SHP77 (cell line): Measurements from ENCODE around the gene FOXJ1.
"Not testable (repeated sequence)": the region's sequence is repeated elsewhere in the genome, so short reads cannot be mapped to it uniquely, and the experiment has no call there.

Source experiments
- DNase-seq, 2 experiments: peaks; one replicate each; lab custom pipeline; 2025; lab: John Stamatoyannopoulos, UW

FOXJ1 gene, protein sequence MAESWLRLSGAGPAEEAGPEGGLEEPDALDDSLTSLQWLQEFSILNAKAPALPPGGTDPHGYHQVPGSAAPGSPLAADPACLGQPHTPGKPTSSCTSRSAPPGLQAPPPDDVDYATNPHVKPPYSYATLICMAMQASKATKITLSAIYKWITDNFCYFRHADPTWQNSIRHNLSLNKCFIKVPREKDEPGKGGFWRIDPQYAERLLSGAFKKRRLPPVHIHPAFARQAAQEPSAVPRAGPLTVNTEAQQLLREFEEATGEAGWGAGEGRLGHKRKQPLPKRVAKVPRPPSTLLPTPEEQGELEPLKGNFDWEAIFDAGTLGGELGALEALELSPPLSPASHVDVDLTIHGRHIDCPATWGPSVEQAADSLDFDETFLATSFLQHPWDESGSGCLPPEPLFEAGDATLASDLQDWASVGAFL

DNA sequence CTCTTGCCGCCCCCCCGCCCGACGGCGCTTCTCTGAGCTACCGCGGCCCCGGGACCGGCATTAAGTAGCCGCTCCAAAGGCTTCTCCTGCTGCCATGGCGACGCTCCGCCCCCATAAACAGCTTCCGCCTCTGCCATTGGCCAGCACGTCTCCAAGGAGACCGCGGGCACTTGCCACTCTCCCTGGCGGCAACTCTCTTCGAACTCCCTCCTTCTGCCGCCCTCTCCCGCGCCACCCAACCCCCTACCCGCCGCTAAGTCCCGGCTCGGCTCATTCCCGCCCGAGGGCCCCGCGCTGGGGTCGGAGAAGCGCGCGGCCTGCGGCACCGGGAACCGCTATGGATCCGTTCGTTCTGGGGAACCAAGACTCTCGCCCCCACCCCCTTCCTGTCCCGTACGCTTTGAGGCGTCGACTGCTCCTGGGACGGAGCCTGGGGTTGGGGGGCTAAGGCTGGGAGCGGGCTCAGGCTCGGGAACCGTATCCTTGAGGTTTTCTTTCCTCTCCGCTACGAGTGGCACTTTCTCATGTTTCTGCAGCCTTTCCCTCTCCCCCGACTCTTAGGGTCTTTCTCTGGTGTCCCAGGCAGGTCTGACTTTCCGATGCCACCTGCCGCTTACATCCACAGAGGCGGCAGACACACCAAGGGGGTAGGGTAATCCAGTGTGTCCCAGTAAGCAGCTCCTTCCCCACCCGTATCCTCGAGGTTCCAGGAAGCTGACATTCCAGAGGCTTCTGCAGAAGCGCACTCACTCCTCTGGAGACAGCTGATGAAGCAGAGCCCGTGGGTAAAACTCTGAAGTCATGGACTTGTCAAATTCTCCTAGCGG, at the start of gene FOXJ1:
Gene FOXJ1, minus strand, starts transcription at position 34 of the 827 bp plus-strand sequence. CDS start 850 bp downstream, outside the sequence.
- peak; percentile 93 to 95 for DNase-seq

DNA sequence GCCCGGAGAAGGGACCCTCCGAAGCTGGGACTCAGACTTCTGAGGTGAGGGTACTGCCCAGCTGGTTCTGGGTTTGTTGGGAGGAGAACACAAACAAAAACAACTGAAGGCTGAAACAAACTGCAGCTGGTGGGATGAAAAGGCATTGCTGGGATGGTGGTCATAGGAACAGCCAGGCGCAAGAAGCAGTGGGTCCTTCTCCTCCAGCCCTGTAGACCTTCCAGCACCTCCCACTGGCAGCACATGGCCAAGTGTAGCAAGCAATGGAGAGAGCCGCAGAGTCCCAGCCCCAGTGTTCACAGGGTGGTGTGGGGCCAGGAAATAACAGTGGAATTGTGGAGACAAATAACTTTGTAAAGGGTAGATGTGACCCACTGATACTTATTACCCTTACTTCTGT, 48.7 kb upstream of the FOXJ1 start:
- DNase-seq = no peak

DNA sequence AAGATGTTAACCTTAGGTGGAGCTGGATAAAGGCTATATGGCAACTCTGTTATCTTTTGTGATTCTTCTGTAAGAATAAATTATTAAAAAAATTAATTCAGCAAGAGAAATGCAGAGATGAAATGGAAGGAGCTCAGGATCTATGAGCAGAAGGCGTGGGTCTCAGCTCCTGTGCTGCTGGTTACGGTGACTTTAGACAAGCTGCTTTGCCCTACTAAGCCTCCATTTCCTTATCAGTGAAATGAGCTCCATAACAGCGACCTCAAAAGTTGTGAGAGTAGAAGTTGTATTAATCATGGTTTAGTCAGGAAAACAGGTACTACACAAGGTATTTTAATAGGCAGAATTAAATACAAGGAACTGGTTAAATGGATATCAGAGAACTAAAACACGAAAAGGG, 48.2 kb upstream of the FOXJ1 start:
- no peak for DNase-seq

DNA sequence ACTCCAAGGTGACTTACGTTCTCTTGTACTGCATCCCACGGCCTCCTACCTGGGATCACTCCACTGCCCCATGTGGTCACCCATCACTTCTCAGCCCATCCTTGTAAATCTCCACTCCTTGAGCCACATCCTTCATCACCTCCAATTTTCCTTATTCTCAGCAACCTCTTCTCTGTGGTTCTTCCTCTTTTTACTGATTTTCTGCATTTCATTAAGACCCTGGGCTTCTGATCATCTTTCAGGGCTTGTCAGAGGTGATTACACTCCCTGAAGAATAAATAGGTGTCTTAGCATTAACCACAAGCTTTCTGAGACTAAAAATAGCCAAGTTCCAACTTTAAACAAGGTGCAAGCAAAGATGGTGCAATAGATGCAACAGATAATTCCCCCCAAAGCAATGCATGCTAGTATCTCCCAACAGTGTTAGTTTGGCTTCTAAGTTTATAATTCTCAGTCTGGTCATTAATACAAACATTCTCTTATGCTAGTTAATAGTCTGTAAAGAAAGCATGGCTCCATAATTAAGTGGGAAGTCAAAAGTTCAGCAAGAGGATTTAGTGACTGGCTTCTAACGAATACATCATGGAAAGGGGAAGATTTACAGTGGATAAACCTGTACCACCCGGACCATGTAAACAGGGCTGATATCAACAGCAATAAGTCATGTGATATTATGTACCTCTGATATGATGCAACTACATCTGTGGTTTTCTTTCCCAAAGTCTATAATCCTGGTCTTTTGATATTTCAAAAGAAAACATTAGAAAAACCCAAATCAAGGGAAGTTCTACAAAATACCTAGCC, 47.4 kb upstream of the FOXJ1 start:
- DNase-seq = no peak

DNA sequence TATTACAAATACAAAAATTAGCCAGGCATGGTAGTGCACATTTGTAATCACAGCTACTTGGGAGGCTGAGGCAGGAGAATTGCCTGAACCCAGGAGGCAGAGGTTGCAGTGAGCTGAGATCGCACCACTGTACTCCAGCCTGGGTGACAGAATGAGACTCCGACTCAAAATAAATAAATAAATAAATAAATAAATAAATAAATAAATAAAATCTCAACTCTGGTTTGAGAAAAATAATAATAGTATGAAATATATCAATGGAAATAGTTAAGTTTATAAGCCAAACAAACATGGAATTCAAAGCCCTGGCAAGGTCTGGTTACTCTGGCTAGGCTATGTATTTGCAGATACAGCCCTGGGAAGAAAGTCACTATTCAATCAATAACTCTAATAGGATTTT, 45.7 kb upstream of the FOXJ1 start:
- not testable (repeated sequence) for DNase-seq

DNA sequence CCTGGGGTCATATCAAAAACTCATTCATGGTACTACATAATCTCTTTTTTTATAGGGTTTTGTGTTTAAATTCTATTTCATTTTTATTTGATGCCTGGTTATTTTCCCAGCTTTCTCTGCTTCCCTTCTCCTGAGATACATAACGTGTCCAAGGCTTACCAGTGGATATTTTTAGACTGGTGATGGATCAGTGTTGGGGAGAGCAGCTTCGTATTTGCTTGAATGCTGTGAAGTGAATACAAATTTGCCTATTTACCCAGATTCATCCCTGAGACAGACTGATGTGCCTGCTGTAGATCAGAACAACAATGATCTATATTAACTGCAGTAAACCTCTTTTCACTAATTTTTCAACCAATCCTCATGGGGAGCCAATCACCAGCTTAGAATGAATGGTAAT, 43.2 kb upstream of the FOXJ1 start:
- no peak for DNase-seq

DNA sequence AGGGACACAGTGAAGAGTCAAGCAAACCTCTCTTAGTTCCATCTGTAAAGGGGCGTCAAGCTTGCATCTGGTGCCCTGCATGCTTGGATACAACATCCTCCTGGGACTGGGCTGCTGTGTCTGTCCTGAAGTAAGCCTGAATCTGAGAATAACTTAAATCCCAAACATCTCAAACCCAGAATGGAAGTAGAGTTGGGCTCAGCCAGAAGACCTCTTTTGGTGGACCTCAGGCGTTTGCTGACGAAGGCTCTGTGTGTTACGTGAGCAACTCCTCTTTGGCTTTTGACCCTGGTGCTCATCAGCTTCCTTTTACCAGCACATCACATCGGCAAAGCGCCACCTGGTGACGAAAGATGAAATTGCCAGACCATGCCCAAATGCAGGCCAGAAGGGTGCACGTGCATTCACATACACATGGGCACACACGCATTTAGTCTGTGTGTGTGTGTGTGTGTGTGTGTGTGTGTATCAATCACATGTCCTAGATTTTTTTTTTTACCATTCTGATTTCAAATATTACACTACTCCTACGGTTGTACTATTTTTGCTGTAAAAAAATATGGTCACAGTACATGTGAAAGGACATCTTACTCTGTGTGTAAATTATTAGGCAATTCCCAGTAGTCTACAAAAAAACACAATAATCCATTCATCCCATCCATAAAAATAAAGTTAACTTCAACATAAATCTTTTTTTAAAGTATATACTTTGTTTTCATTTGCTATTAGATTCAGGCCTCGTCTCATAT, 41.1 kb upstream of the FOXJ1 start:
- DNase-seq = peak; percentile 87 to 90

DNA sequence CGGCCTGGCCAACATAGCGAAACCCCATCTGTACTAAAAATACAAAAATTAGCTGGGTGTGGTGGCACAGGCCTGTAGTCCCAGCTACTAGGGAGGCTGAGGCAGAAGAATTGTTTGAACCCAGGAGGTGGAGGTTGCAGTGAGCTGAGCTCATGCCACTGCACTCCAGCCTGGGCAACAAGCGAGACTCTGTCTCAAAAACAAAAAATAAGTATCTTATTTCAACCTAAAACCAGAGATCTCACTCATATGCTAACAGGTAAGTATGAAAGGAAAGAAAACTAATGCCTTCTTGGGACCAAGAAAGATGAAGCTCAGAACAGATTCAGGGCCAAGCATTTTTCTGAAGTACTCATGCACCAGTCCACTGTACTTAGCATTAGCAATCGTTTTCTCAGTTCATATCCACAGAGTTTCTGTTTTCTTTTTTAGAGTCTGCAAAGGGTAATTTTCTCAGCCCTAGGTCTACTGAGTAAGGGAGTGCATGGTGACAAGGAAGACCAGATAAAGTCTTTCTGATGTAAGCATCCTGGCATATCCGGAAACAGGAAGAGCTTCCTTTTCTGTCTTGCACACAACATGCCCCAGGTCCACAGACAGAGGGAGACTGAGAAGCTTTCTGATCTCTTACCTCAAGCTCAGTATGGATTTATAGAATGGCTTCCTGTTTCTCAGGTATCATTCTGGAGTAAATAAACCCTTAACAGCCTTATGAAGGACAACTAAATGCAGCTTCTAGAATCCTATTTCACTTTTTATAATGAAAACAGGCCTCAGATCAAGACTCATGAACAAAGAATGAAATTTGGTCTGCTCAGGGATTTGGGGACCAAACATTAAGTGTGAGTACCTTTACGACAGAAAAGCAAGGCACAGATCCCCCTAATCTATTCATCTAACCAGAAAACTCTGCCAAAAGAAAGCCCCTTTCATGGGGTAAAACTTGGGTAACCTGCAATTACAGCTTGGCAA, 38.7 kb upstream of the FOXJ1 start:
- DNase-seq = no peak

DNA sequence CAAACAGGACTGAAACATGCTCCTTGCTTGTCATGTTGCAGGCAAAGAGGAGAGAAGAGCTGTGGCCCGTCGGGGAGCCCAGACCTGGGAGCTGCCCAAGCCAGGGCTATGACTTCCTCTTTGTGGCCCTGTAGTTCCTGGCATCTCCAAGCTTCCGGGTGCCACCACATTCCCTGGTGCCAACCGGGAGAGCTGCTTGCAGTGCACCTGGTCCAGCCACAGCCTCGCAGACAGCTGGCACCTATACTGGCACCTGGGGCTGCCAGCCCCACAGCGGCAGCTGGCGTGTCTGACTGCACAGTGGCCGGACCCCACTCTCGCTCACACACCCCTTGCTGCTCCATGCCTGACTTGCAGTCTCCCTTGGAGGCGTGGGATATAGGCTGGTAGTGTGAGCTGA, 37.1 kb upstream of the FOXJ1 start:
- DNase-seq = no peak

DNA sequence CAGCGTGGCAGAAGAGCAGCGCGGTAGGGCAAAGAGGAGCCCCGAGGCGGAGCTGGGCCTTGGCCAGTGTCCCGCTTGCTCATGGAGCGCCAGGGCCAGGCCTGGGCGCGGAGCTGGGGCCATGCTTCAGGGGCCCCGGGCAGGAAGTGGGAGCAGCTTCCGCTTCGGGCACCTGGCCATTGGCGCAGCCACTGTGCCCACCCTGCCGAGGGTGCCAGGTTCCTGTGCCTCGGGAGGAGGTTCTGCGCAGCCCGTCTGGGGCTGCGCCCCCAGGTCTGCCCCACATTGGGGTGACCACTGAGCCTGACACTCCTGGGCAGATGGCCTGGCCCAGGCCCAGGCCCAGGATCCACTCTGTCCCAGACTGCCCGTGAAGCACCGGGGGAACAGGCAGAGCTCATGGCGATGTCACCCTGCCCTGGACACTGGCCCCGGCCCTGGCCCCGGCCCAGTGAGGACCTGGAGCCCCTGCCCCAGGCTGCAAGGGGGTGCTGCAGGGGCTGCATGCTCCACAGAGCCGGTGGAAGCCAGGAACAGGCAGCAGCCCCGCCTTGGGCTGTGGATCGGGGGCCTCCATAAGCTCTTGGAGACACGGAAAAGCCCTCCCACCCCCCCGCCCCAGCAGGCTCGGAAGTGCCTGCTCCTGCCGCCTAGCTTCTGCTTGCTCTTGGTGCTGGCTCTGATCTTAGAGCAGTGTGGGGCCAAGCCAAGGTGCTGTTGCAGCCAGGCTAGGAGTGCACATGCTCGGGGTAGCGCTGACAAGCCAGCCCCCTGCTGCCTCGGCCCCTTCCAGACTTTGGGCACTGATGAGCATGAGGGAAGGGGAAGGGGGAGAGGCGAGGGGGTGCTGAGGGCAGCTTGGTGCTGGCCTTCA, 35.9 kb upstream of the FOXJ1 start:
- no peak for DNase-seq

DNA sequence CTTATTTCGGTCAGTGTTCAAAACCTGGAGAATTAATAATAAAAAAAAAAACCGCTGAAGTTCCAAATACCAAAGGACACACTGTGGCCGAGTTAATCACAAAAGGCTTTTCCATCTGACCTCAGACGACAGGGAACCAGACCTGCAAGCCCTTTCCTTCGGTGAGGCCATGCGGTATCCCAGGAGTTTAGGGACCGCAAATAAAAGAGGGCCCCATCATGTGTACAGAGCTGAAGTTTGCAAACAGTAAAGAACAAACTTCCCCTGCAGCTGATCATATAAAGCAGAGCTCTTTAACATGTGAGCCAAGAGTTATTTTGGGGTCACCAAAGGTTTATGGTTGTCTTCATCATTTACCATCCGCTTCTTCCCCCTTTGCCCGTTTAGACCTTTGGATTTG, 33.0 kb upstream of the FOXJ1 start:
- no peak for DNase-seq

DNA sequence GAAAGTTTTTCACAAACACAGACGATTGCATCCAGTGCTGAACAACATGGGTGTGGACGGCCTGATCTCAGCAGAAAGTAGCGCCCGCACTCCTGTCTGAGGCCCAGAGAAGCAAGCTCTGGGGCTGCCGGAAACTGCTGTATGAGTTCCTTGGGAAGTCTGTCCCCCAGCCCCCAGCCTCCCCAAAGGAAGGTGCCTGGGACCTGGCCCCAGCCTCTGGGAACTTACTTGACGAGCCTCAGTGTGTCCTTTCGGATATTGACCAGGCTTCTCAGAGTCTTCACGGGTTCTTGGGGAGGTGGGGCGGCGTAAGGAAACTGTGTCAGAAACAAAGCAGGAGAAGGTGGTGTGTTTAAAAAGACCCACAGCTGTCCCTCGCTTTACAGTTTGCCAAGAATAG, 32.4 kb upstream of the FOXJ1 start:
- DNase-seq = no peak

DNA sequence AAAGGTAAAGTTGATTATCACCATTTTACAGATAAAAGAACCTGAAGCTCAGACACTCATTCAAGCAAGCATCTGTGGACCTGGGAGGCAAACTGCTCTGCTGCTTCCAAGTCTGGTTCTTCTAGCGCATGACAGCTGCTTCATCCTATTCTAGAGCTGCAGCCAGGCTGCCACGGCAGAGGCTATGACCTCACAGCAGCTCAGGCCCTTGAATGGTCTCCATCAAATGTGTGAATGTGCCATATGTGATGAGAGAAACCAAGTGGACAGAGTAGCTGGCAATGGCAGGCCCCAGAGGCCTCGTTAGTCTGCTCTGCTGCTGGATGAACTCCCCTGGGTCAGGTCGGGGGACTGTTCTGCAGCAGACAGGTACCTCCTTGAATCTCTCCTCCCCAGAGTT, 30.7 kb upstream of the FOXJ1 start:
- peak; percentile 21 to 42 for DNase-seq

DNA sequence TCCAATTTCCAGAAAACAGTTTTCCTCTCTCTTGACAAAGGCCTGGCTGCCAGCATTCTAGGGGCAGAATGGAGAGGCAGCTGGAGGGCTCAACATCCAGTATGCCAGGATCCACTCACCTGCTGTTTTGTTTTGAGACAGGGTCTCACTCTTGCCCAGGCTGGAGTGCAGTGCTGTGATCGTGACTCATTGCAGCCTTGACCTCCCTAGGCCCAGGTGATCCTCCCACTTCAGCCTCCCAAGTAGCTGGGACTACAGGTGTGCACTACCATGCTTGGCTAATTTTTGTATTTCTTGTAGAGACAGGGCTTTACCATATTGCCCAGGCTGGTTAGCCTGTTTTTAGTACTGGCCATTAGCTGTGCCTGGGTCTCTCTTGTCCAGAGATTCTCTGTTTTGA, 29.1 kb upstream of the FOXJ1 start:
- no peak for DNase-seq

DNA sequence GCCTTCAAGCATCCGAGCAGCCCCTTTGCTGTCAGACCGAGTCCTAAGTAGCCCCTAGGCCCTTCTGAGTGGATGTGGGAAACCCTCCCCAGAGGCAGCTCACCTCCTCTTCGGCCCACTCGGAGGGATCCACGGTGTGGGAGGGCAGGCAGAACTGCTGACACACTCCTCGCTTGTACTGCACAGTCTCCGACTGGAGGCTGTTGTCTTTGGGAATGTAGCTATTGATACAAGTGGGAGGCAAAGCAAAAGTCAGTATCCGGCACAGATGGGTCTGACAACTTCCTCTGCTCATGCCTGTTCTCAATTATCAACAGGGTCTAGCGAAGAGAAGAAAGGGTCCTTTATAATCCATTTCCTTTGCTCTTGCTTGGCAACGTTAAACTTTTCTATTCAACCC, 25.9 kb upstream of the FOXJ1 start:
- no peak for DNase-seq

DNA sequence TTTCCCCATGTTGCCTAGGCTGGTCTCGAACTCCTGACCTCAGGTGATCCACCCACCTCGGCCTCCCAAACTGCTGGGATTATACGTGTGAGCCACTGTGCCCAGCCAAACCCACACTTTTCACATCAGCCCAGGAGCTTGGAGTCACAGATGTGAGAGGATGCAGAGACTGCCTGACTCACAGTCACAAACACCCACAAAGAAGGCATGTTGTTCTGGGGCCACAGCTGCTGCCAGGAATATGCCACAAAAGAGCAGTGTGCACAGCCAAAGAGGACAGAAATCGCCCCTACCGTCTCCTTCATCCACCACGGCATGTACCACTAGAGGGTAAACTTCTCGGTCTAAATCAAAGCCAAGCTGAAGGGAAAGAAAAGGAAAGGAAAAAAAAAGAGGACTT, 25.1 kb upstream of the FOXJ1 start:
- no peak for DNase-seq

DNA sequence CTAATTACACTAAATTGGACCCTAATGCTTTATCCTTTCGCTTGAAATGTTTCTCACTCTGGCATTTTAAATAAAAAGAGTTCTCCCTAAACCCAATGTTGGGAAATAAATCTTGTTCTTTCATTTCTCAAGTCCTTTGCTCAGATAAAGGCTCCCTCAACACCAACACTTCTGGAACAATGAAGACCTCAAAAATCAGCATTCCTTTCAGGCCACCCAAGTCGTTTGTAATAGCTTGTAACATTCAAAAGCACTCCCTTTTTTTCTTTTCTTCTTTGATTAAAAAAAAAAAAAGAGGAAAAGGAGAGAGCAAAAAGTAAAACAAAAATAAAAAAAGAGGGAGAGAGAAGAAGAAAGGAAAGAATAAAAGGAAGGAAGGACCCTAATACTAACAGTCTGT, 23.3 kb upstream of the FOXJ1 start:
- DNase-seq = no peak

DNA sequence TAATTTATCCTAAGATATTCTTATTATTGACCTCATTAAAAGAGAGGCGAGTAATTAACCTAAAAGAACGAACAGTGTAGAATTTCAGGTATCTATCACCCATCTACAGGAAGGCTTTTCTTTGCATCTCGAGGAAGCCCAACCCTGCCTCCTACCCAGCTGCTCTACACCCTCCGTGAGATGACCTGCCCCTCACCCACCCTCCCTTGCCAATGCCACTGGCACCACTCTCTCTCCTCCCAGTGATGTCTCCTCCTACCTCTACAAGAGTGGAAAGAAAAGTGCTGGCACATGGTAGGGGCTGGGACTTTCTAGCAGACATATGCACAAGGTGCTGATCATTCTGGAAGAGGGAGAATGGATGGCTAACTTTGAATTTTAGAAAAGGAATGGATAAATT, 22.9 kb upstream of the FOXJ1 start:
- no peak for DNase-seq

DNA sequence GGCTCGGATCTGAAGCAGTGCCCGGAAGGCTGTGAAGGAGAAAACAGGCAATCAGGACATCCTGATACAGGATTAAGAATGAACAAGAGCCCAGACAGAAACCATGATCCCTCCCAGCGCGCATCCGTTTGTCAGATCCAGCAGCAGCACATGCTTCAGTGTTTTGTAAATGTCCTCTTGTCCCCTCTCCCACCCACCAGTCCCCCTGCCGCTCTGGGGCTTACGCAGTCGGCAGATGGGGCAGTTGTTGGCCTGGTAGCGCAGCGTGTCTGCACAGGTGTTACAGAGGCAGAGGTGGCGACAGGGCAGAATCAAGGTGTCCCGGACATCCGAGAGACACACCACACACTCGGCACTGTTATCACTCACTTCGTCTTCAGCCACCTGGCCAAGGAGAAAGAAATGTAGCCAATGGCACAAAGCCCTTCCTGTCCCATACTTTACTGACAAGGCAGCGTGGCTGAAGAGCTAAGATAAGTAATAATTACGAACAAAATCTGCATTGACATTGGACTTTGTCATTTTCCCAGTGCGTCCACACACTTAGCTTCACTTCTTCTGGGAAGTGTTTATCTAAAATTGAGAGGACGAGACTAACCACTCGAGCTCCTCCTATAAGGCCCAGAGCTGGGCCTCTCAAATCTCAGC, 20.7 kb upstream of the FOXJ1 start:
- no peak for DNase-seq
